Esophagus squamous epithelium (tissue), 4 donors: ENCODE results near the gene ITGB6.

ENCODE experiments used
- CTCF ChIP-seq, 6 experiments: fragments of 450-650 bp in 4 of 6; fragments of 200-600 bp in 2 of 6; sonication (generic) in 2 of 6; IDR thresholded peaks; one replicate each; pipeline ENCODE4 v1.5.1; 2016 to 2019; ENCODE audit warnings: antibody characterized with exemption in 6 of 6, mild to moderate bottlenecking in 4 of 6, moderate library complexity in 4 of 6
- POLR2A ChIP-seq, 4 donors: fragments of 450-650 bp; IDR thresholded peaks; one replicate each; pipeline ENCODE4 v1.6.1; 2017; ENCODE audit warnings: antibody characterized with exemption in 4 of 4, mild to moderate bottlenecking in 4 of 4, moderate library complexity in 3 of 4

DNA sequence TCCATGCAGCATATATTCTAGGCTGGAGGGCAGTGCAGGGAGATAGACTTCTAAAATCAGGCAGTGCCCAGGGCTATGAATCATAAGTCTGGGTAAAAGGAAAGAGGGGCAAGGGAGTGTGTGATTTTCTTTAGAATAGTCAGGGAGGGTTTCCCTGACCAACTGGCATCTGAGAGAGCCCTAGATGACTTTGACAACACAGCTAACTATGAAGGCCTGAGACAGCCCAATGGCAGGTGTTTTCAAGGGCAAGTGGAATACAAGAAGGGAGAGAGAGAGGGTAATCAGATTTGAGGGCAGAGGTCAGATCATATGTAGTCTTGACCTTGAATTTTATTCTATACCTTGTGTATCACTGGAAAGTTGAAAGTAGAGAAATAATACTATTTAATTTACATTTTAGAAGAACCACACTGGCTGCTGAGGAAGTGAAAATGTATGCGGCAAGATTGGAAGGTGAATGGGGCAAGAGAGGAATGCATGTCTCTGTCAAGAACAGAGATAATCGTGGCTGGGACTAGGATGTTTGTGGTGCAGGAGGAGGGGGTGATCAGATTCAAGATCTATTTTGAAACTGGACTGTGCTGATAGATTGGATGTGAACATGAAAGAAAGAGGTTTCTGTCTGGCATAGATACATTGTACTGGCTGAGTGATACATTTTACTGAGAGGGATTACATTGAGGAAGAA is 1.9 kb upstream of the ITGB6 start:
- no peak for TF ChIP-seq CTCF (IDR thresholded peaks at IDR 0.05)
- no peak for TF ChIP-seq POLR2A (IDR thresholded peaks at IDR 0.05)
